H9 (cell line): ENCODE data around the gene DCST2. TPM values are rescaled to one million over a fixed set of nuclear protein-coding genes. Genes with fewer than 3 reads are reported as not detected.

ENCODE experiments used
- DNase-seq: peaks from one replicate; pipeline ENCODE4 v3.0.0-alpha.2; 2017
- H2AFZ ChIP-seq: one replicate; pipeline ENCODE4 v1.6.1; 2013; ENCODE audit warnings: mild to moderate bottlenecking, low read length, control low read depth, moderate library complexity
- H2AK5ac ChIP-seq: 2 replicates; pipeline ENCODE4 v1.6.1; 2013; ENCODE audit warnings: low read length, control low read depth, mixed read lengths; ENCODE audit not compliant: insufficient read length
- H2BK120ac ChIP-seq: one replicate; pipeline ENCODE4 v1.6.1; 2013; ENCODE audit warnings: low read depth, mild to moderate bottlenecking, low read length, control low read depth, inconsistent platforms; ENCODE audit not compliant: poor library complexity, severe bottlenecking
- H2BK12ac ChIP-seq: 2 replicates; pipeline ENCODE4 v1.6.1; 2013; ENCODE audit warnings: low read length, control low read depth, mixed read lengths, low read depth; ENCODE audit not compliant: insufficient read length
- H2BK15ac ChIP-seq: 2 replicates; pipeline ENCODE4 v1.6.1; 2013; ENCODE audit warnings: low read depth, low read length, control low read depth
- H2BK20ac ChIP-seq: one replicate; pipeline ENCODE4 v1.6.1; 2013; ENCODE audit warnings: low read depth, mild to moderate bottlenecking, low read length, control low read depth, inconsistent platforms; ENCODE audit not compliant: poor library complexity, severe bottlenecking
- H2BK5ac ChIP-seq: 2 replicates; pipeline ENCODE4 v1.6.1; 2013; ENCODE audit warnings: low read length, control low read depth, mixed read lengths; ENCODE audit not compliant: insufficient read length
- H3K14ac ChIP-seq: 2 replicates; pipeline ENCODE4 v1.6.1; 2013; ENCODE audit warnings: low read length, control low read depth; ENCODE audit not compliant: insufficient read depth
- H3K18ac ChIP-seq: 2 replicates; pipeline ENCODE4 v1.6.1; 2013; ENCODE audit warnings: low read depth, mild to moderate bottlenecking, mixed read lengths, low read length, control low read depth; ENCODE audit not compliant: insufficient read length
- H3K23ac ChIP-seq: 2 replicates; pipeline ENCODE4 v1.6.1; 2013; ENCODE audit warnings: low read length, control low read depth, mixed read lengths, low read depth; ENCODE audit not compliant: insufficient read length
- H3K23me2 ChIP-seq: 2 replicates; pipeline ENCODE4 v1.6.1; 2013; ENCODE audit warnings: low read depth, mild to moderate bottlenecking, mixed read lengths, low read length, control low read depth; ENCODE audit not compliant: insufficient read length, poor library complexity, severe bottlenecking
- H3K27ac ChIP-seq: 2 replicates; pipeline ENCODE4 v1.5.1; 2013; ENCODE audit warnings: low read length, control low read depth, mixed read lengths, low read depth; ENCODE audit not compliant: insufficient read length
- H3K27me3 ChIP-seq: 2 replicates; pipeline ENCODE4 v1.6.1; 2013; ENCODE audit warnings: low read length, control low read depth, inconsistent platforms; ENCODE audit not compliant: insufficient read depth
- H3K4ac ChIP-seq: 2 replicates; pipeline ENCODE4 v1.6.1; 2013; ENCODE audit warnings: low read depth, mild to moderate bottlenecking, control low read depth, inconsistent platforms, low read length, moderate library complexity
- H3K4me1 ChIP-seq: 2 replicates; pipeline ENCODE4 v1.6.1; 2013; ENCODE audit warnings: low read length, control low read depth, inconsistent platforms; ENCODE audit not compliant: insufficient read depth
- H3K4me2 ChIP-seq: 2 replicates; pipeline ENCODE4 v1.6.1; 2013; ENCODE audit warnings: low read length, control low read depth, mixed read lengths; ENCODE audit not compliant: insufficient read length, insufficient read depth
- H3K56ac ChIP-seq: 2 replicates; pipeline ENCODE4 v1.6.1; 2013; ENCODE audit warnings: low read depth, mild to moderate bottlenecking, mixed read lengths, low read length, control low read depth; ENCODE audit not compliant: insufficient read length
- H3K79me1 ChIP-seq: 2 replicates; pipeline ENCODE4 v1.6.1; 2013; ENCODE audit warnings: low read depth, mild to moderate bottlenecking, moderate library complexity, low read length, control low read depth, inconsistent platforms; ENCODE audit not compliant: insufficient read depth, poor library complexity, severe bottlenecking
- H3K79me2 ChIP-seq: 2 replicates; pipeline ENCODE4 v1.6.1; 2013; ENCODE audit warnings: low read length, control low read depth, inconsistent platforms; ENCODE audit not compliant: insufficient read depth
- H3K9ac ChIP-seq: 2 replicates; pipeline ENCODE4 v1.6.1; 2013; ENCODE audit warnings: low read length, control low read depth, mixed read lengths; ENCODE audit not compliant: insufficient read length; ENCODE audit errors: extremely low read depth
- H3K9me3 ChIP-seq: one replicate; pipeline ENCODE4 v1.6.1; 2013; ENCODE audit warnings: low read depth, low read length, inconsistent platforms; ENCODE audit not compliant: control insufficient read depth
- H3T11ph ChIP-seq: one replicate; pipeline ENCODE4 v1.6.1; 2013; ENCODE audit warnings: mild to moderate bottlenecking, low read length, control low read depth, inconsistent platforms
- H4K20me1 ChIP-seq: one replicate; pipeline ENCODE4 v1.6.1; 2013; ENCODE audit not compliant: control insufficient read depth, insufficient read length, insufficient read depth
- H4K5ac ChIP-seq: 2 replicates; pipeline ENCODE4 v1.6.1; 2013; ENCODE audit warnings: low read depth, mild to moderate bottlenecking, mixed read lengths, low read length, control low read depth; ENCODE audit not compliant: insufficient read length
- H4K8ac ChIP-seq: replicated peaks from 2 replicates; pipeline ENCODE4 v1.6.1; 2013; ENCODE audit warnings: low read length, control low read depth, mixed read lengths, low read depth; ENCODE audit not compliant: insufficient read length
- H4K91ac ChIP-seq: 2 replicates; pipeline ENCODE4 v1.6.1; 2013; ENCODE audit warnings: low read depth, mild to moderate bottlenecking, moderate library complexity, mixed read lengths, low read length, control low read depth; ENCODE audit not compliant: insufficient read length
- H3K27ac Mint-ChIP-seq, 3 experiments: 2 replicates in 2 of 3; 3 replicates in 1 of 3; pipeline ENCODE4 v1.8.0; 2020 to 2021; ENCODE audit warnings: mixed read lengths in 3 of 3, mild to moderate bottlenecking in 1 of 3, moderate library complexity in 1 of 3
- H3K27me3 Mint-ChIP-seq: 2 replicates; pipeline ENCODE4 v1.8.0; 2021; ENCODE audit warnings: low read depth, mild to moderate bottlenecking, moderate library complexity, mixed read lengths
- H3K36me3 Mint-ChIP-seq, 3 experiments: 2 replicates in 2 of 3; 3 replicates in 1 of 3; pipeline ENCODE4 v1.8.0; 2020 to 2021; ENCODE audit warnings: low read depth in 3 of 3, mixed read lengths in 3 of 3; ENCODE audit not compliant: insufficient read depth in 1 of 3
- H3K4me1 Mint-ChIP-seq, 2 experiments: 2 replicates each; pipeline ENCODE4 v1.8.0; 2020; ENCODE audit warnings: mixed read lengths in 2 of 2
- H3K4me3 Mint-ChIP-seq, 2 experiments: 2 replicates in 1 of 2; 3 replicates in 1 of 2; pipeline ENCODE4 v1.8.0; 2020 to 2021; ENCODE audit warnings: mild to moderate bottlenecking in 2 of 2, mixed read lengths in 2 of 2, moderate library complexity in 1 of 2
- H3K9me3 Mint-ChIP-seq, 2 experiments: 2 replicates in 1 of 2; 3 replicates in 1 of 2; pipeline ENCODE4 v1.8.0; 2020; ENCODE audit warnings: mild to moderate bottlenecking in 2 of 2, mixed read lengths in 2 of 2, moderate library complexity in 1 of 2
- WGBS: extraction: QIAGEN DNeasy Blood & Tissue Kit; methylation state at CpG from one replicate; pipeline ENCODE4 v1.1.7; 2013; ENCODE audit warnings: missing lambda C conversion rate, low lambda C conversion rate, mixed read lengths; ENCODE audit not compliant: insufficient read length; ENCODE audit errors: extremely low coverage; 5-methylcytosine and 5-hydroxymethylcytosine counted together
- total RNA-seq: library from RNA; stranded (reverse); gene quantifications from 2 replicates; pipeline ENCODE4 v1.2.1, GENCODE V29; 2021
- TF ChIP-seq, protein P1 (sequence below): fragments of 200-600 bp; sonication (generic); conservative IDR thresholded peaks from 3 replicates; pipeline ENCODE4 v1.8.0; 2021; ENCODE audit warnings: antibody characterized with exemption, mild to moderate bottlenecking

The DCST2 gene
- total RNA-seq, 1 experiment from 2014 or later = 0.35 TPM

DNA sequence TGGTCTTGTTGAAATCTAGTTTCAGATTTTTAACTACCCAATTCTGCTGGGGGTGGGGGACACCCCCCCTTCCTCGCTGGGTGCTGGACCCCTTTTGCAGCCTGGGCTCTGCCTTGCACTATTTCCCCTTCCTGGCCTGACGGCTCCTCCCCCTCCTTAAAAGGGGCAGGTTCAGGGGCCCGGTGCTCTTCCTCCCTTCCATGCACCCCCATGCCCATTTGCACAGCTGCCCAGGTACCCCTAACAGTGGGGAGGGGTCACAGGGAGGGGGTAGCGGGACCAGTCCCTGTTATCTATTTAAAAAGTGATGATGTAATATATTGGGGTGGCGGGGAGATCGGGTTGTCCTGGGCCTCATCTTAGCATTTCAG, 15.7 kb downstream of the DCST2 start:
- H3K9me3 Mint-ChIP-seq = no peaks in the 10 kb centered on the region; a peak in 1 of 5 replicates
- Histone ChIP-seq H4K91ac (no peak overlapping the region), H3K79me2 (no peaks in the 10 kb centered on the region), H3K14ac (no peak overlapping the region), H2AFZ (no peak overlapping the region), H2BK120ac (no peak overlapping the region), H2BK20ac (no peak overlapping the region), H3K4me2 (peak overlapping the region; percentile 34), H3K9me3 (no peaks in the 10 kb centered on the region), H2BK15ac (no peak overlapping the region), H3K4me1 (peaks cover 1% of the 10 kb centered on the region; the same call in 1 of the 2 replicates), H3K27ac (no peak overlapping the region), H3K79me1 (no peaks in the 10 kb centered on the region), H3K9ac (no peak overlapping the region), H3K23ac (no peak overlapping the region), H4K20me1 (no peaks in the 10 kb centered on the region), H2AK5ac (no peak overlapping the region), H3K56ac (no peak overlapping the region), H4K5ac (no peak overlapping the region), H3K23me2 (no peaks in the 10 kb centered on the region), H3K4ac (no peak overlapping the region), H3K18ac (no peak overlapping the region), H4K8ac (no peak overlapping the region), H3K27me3 (no peaks in the 10 kb centered on the region), H3T11ph (no peak overlapping the region), H2BK5ac (no peak overlapping the region), H2BK12ac (no peak overlapping the region)
- H3K27ac Mint-ChIP-seq = no peak overlapping the region
- H3K4me3 Mint-ChIP-seq = peak overlapping the region in 1 of 2 experiments; percentile 71; a peak in 3 of 5 replicates
- TF ChIP-seq, protein P1, sequence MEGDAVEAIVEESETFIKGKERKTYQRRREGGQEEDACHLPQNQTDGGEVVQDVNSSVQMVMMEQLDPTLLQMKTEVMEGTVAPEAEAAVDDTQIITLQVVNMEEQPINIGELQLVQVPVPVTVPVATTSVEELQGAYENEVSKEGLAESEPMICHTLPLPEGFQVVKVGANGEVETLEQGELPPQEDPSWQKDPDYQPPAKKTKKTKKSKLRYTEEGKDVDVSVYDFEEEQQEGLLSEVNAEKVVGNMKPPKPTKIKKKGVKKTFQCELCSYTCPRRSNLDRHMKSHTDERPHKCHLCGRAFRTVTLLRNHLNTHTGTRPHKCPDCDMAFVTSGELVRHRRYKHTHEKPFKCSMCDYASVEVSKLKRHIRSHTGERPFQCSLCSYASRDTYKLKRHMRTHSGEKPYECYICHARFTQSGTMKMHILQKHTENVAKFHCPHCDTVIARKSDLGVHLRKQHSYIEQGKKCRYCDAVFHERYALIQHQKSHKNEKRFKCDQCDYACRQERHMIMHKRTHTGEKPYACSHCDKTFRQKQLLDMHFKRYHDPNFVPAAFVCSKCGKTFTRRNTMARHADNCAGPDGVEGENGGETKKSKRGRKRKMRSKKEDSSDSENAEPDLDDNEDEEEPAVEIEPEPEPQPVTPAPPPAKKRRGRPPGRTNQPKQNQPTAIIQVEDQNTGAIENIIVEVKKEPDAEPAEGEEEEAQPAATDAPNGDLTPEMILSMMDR = no peak
- WGBS = no CpG with 5 or more reads among the region's 6 CpGs
- peaks cover 6 to 35% (median 22%) of the 10 kb centered on the region in 3 experiments; a peak in 6 of 7 replicates for H3K36me3 Mint-ChIP-seq
- H3K27me3 Mint-ChIP-seq = peaks cover 4% of the 10 kb centered on the region
- no peak for DNase-seq
- peaks cover 29 to 51% of the 10 kb centered on the region in 2 experiments for H3K4me1 Mint-ChIP-seq
